CD4-positive, CD25-positive, alpha-beta regulatory T cell (primary cell): ENCODE measurements around the gene BTBD2. TPM values are rescaled to one million over a fixed set of nuclear protein-coding genes. Genes with fewer than 3 reads are reported as not detected.
A peak's percentile ranks its signal among the peaks of the same experiment; 100 is the strongest.

Experiments
- ATAC-seq, 2 donors: fragments of 150-1000 bp; cut with Tn5 transposase; one replicate each; pipeline ENCODE4 v1.10.0; 2021; ENCODE audit warnings: low read depth in 2 of 2, moderate number of reproducible peaks in 2 of 2, moderate library complexity in 1 of 2
- DNase-seq, 3 donors: peaks; one replicate each; pipeline versions ENCODE4 v3.0.0 to v3.0.0-alpha.2; 2012 to 2022; ENCODE audit warnings: mixed read lengths in 1 of 3
- H3K27ac ChIP-seq: one replicate; pipeline ENCODE4 v1.7.0; 2013; ENCODE audit warnings: mild to moderate bottlenecking, low read length; ENCODE audit not compliant: insufficient read depth, poor library complexity, severe bottlenecking
- H3K27me3 ChIP-seq: one replicate; pipeline ENCODE4 v1.7.0; 2013; ENCODE audit warnings: low read length; ENCODE audit not compliant: control insufficient read depth, insufficient read depth
- H3K36me3 ChIP-seq: one replicate; pipeline ENCODE4 v1.7.0; 2013; ENCODE audit warnings: mild to moderate bottlenecking, low read length, moderate library complexity; ENCODE audit not compliant: control insufficient read depth, insufficient read depth
- H3K4me1 ChIP-seq: 2 replicates; pipeline ENCODE4 v1.7.0; 2013; ENCODE audit warnings: mild to moderate bottlenecking, low read length; ENCODE audit not compliant: insufficient read depth, control insufficient read depth, poor library complexity, severe bottlenecking
- H3K4me3 ChIP-seq: one replicate; pipeline ENCODE4 v1.7.0; 2013; ENCODE audit warnings: low read depth, mild to moderate bottlenecking, low read length, moderate library complexity
- H3K9me3 ChIP-seq, 2 experiments: 1 replicate in 1 of 2; 2 replicates in 1 of 2; pipeline ENCODE4 v1.7.0; 2013; ENCODE audit warnings: low read length in 2 of 2, mild to moderate bottlenecking in 1 of 2, moderate library complexity in 1 of 2; ENCODE audit not compliant: control insufficient read depth in 2 of 2
- H3K27ac Mint-ChIP-seq, 3 donors: one replicate each; pipeline ENCODE4 v1.8.0; 2020 to 2022; ENCODE audit warnings: mild to moderate bottlenecking in 3 of 3, mixed read lengths in 3 of 3, moderate library complexity in 2 of 3
- H3K27me3 Mint-ChIP-seq: one replicate; pipeline ENCODE4 v1.8.0; 2022; ENCODE audit warnings: mild to moderate bottlenecking, mixed read lengths
- H3K36me3 Mint-ChIP-seq: one replicate; pipeline ENCODE4 v1.8.0; 2020; ENCODE audit warnings: mixed read lengths
- H3K4me1 Mint-ChIP-seq, 4 donors: one replicate each; pipeline ENCODE4 v1.8.0; 2020 to 2022; ENCODE audit warnings: mixed read lengths in 4 of 4, mild to moderate bottlenecking in 1 of 4
- H3K4me3 Mint-ChIP-seq, 4 donors: one replicate each; pipeline ENCODE4 v1.8.0; 2020 to 2022; ENCODE audit warnings: mild to moderate bottlenecking in 4 of 4, mixed read lengths in 4 of 4, moderate library complexity in 3 of 4
- H3K9me3 Mint-ChIP-seq, 7 donors: one replicate each; pipeline ENCODE4 v1.8.0; 2020 to 2022; ENCODE audit warnings: mixed read lengths in 7 of 7, mild to moderate bottlenecking in 3 of 7, moderate library complexity in 2 of 7
- polyA plus RNA-seq, 4 donors: library from polyadenylated mRNA; unstranded; fragments of 300-500 nt; fragmentation: Illumina TruSeq; gene quantifications; one replicate each; pipeline ENCODE4 v1.2.3, GENCODE V29; 2021
- total RNA-seq: library from RNA; stranded (reverse); gene quantifications from one replicate; pipeline ENCODE4 v1.2.3, GENCODE V29; 2022

Gene BTBD2
- total and polyA plus RNA-seq, 5 donors from 2014 or later: 3.2 to 58.6 (median 5.1) TPM

- no peak overlapping the region for H3K4me3 ChIP-seq
- Mint-ChIP-seq H3K4me1 (peaks cover 0 to 8% (median under 1%) of the 10 kb centered on the region in 4 donors), H3K27ac (no peak overlapping the region), H3K4me3 (no peak overlapping the region), H3K9me3 (peaks cover 0 to 4% (median 0%) of the 10 kb centered on the region in 7 donors), H3K36me3 (no peaks in the 10 kb centered on the region), H3K27me3 (no peaks in the 10 kb centered on the region)
- DNase-seq: no peak
- no peaks in the 10 kb centered on the region for H3K9me3 ChIP-seq
- ATAC-seq: no peak
- H3K36me3 ChIP-seq: no peaks in the 10 kb centered on the region
- peaks cover 5% of the 10 kb centered on the region for H3K4me1 ChIP-seq
- no peak overlapping the region for H3K27ac ChIP-seq
- H3K27me3 ChIP-seq: no peaks in the 10 kb centered on the region
Observed at GRCh38 chr19:2026770-2027169, 11.3 kb upstream of the BTBD2 start.

GRCh38 chr19:2022289-2022688 lies 6.8 kb upstream of the BTBD2 start:
- Mint-ChIP-seq H3K27me3 (peaks cover 4% of the 10 kb centered on the region), H3K36me3 (no peaks in the 10 kb centered on the region), H3K9me3 (peaks cover 0 to 4% (median 0%) of the 10 kb centered on the region in 7 donors), H3K4me1 (peaks cover 0 to 10% (median 3%) of the 10 kb centered on the region in 4 donors), H3K4me3 (no peak overlapping the region), H3K27ac (peak overlapping the region in 1 of 3 donors; percentile 42)
- DNase-seq (no peak), ATAC-seq (no peak)
- H3K27ac ChIP-seq: no peak overlapping the region
- H3K36me3 ChIP-seq: no peaks in the 10 kb centered on the region
- no peaks in the 10 kb centered on the region for H3K9me3 ChIP-seq
- H3K4me3 ChIP-seq: no peak overlapping the region
- H3K4me1 ChIP-seq: peaks cover 8% of the 10 kb centered on the region
- H3K27me3 ChIP-seq: no peaks in the 10 kb centered on the region

- Mint-ChIP-seq H3K27ac (peak overlapping the region in 1 of 3 donors; percentile 26), H3K27me3 (peaks cover 4% of the 10 kb centered on the region), H3K4me3 (no peak overlapping the region), H3K9me3 (peaks cover 0 to 4% (median 0%) of the 10 kb centered on the region in 7 donors), H3K36me3 (no peaks in the 10 kb centered on the region), H3K4me1 (peaks cover 0 to 13% (median 4%) of the 10 kb centered on the region in 4 donors)
- H3K36me3 ChIP-seq: no peaks in the 10 kb centered on the region
- no peak for DNase-seq
- no peak for ATAC-seq
- no peaks in the 10 kb centered on the region for H3K9me3 ChIP-seq
- H3K27ac ChIP-seq: no peak overlapping the region
- no peaks in the 10 kb centered on the region for H3K27me3 ChIP-seq
- no peak overlapping the region for H3K4me3 ChIP-seq
- H3K4me1 ChIP-seq: peaks cover 8% of the 10 kb centered on the region
Observed at GRCh38 chr19:2021453-2022140, 6.1 kb upstream of the BTBD2 start.

- Histone ChIP-seq H3K4me1 (peaks cover 25% of the 10 kb centered on the region), H3K27ac (no peak overlapping the region), H3K4me3 (no peak overlapping the region), H3K27me3 (no peaks in the 10 kb centered on the region), H3K36me3 (no peaks in the 10 kb centered on the region), H3K9me3 (no peaks in the 10 kb centered on the region)
- Mint-ChIP-seq H3K4me3 (no peak overlapping the region), H3K27me3 (peaks cover 4% of the 10 kb centered on the region), H3K36me3 (no peaks in the 10 kb centered on the region), H3K4me1 (peaks cover 0 to 16% (median 7%) of the 10 kb centered on the region in 4 donors), H3K27ac (no peak overlapping the region), H3K9me3 (peaks cover 0 to 1% (median 0%) of the 10 kb centered on the region in 7 donors)
- no peak for ATAC-seq
- DNase-seq: no peak
Observed at GRCh38 chr19:2018752-2019151, 3.2 kb upstream of the BTBD2 start.

GRCh38 chr19:2016041-2016807 lies 710 bp upstream of the BTBD2 start:
- Histone ChIP-seq H3K27ac (peak overlapping the region; percentile 33), H3K4me3 (peak overlapping the region; percentile 26)

GRCh38 chr19:2014731-2015607 lies 545 bp downstream of the BTBD2 start:
- Mint-ChIP-seq H3K36me3 (peaks cover 6% of the 10 kb centered on the region), H3K4me3 (peak overlapping the region in 3 of 4 donors; percentile 65 to 77 (median 71)), H3K27ac (peak overlapping the region in 1 of 3 donors; percentile 38), H3K9me3 (peaks cover 0 to 1% (median 0%) of the 10 kb centered on the region in 7 donors), H3K4me1 (peaks cover 0 to 32% (median 12%) of the 10 kb centered on the region in 4 donors), H3K27me3 (peaks cover 4% of the 10 kb centered on the region)
- H3K9me3 ChIP-seq: no peaks in the 10 kb centered on the region
- H3K27me3 ChIP-seq: no peaks in the 10 kb centered on the region
- H3K36me3 ChIP-seq: no peaks in the 10 kb centered on the region
- H3K4me3 ChIP-seq: no peak overlapping the region
- H3K27ac ChIP-seq: peak overlapping the region; percentile 33
- peak in 2 of 3 donors; percentile 33 to 41 for DNase-seq
- H3K4me1 ChIP-seq: peaks cover 30% of the 10 kb centered on the region
- ATAC-seq: peak; percentile 39 to 44

More at GRCh38 chr19:2016041-2016807, 710 bp upstream of the BTBD2 start:
- H3K4me1 Mint-ChIP-seq: peaks cover 0 to 30% (median 11%) of the 10 kb centered on the region in 4 donors
- Histone ChIP-seq H3K27me3 (no peaks in the 10 kb centered on the region), H3K4me1 (peaks cover 30% of the 10 kb centered on the region), H3K9me3 (no peaks in the 10 kb centered on the region), H3K36me3 (no peaks in the 10 kb centered on the region)
- DNase-seq (peak; percentile 50 to 86 (median 56)), ATAC-seq (peak; percentile 35 to 48)
- peaks cover 0 to 1% (median 0%) of the 10 kb centered on the region in 7 donors for H3K9me3 Mint-ChIP-seq
- H3K27ac Mint-ChIP-seq: no peak overlapping the region
- peaks cover 4% of the 10 kb centered on the region for H3K27me3 Mint-ChIP-seq
- peaks cover 4% of the 10 kb centered on the region for H3K36me3 Mint-ChIP-seq
- H3K4me3 Mint-ChIP-seq: peak overlapping the region; percentile 72 to 92 (median 78)

GRCh38 chr19:2014131-2014571 lies 1.4 kb downstream of the BTBD2 start:
- no peaks in the 10 kb centered on the region for H3K27me3 Mint-ChIP-seq
- H3K9me3 ChIP-seq: no peaks in the 10 kb centered on the region
- H3K27ac ChIP-seq: peak overlapping the region; percentile 14
- H3K27ac Mint-ChIP-seq: no peak overlapping the region
- no peaks in the 10 kb centered on the region for H3K27me3 ChIP-seq
- DNase-seq (no peak), ATAC-seq (no peak)
- H3K36me3 ChIP-seq: no peaks in the 10 kb centered on the region
- peaks cover 22% of the 10 kb centered on the region for H3K4me1 ChIP-seq
- H3K4me3 Mint-ChIP-seq: peak overlapping the region in 3 of 4 donors; percentile 39 to 77 (median 71)
- peaks cover 0 to 27% (median 9%) of the 10 kb centered on the region in 4 donors for H3K4me1 Mint-ChIP-seq
- no peak overlapping the region for H3K4me3 ChIP-seq
- peaks cover 0 to 1% (median 0%) of the 10 kb centered on the region in 7 donors for H3K9me3 Mint-ChIP-seq
- peaks cover 6% of the 10 kb centered on the region for H3K36me3 Mint-ChIP-seq
